H1 (cell line): Measurements from ENCODE around the gene SYNDIG1. TPM values are rescaled to one million over a fixed set of nuclear protein-coding genes. Genes with fewer than 3 reads are reported as not detected.

ENCODE experiments used
- CTCF ChIA-PET: fragments of 300-600 bp; sonication (Branson Sonifier 250); formaldehyde crosslinking; loops from one replicate; lab custom pipeline; 2021; ENCODE audit not compliant: partially characterized antibody; lab: Charles Lee
- POLR2A ChIA-PET: fragments of 300-600 bp; sonication (Branson Sonifier 250); formaldehyde crosslinking; loops from one replicate; lab custom pipeline; 2021; ENCODE audit warnings: inconsistent platforms; ENCODE audit not compliant: partially characterized antibody; lab: Charles Lee
- DNase-seq, 2 experiments: peaks; one replicate each; pipeline versions ENCODE4 v3.0.0 to v3.0.0-alpha.2; 2010 to 2022; ENCODE audit warnings: low spot score in 2 of 2, low read depth in 1 of 2, mixed read lengths in 1 of 2
- FAIRE-seq: peaks from 2 replicates; lab custom pipeline; 2011; peaks lifted over from hg19 to GRCh38; lab: Jason Lieb, UNC
- H2AFZ ChIP-seq: 2 replicates; pipeline ENCODE4 v1.8.1; 2012; ENCODE audit warnings: low read length, inconsistent platforms
- H2AK5ac ChIP-seq: 2 replicates; pipeline ENCODE4 v1.6.1; 2013; ENCODE audit warnings: low read depth, low read length
- H2BK120ac ChIP-seq: replicated peaks from 2 replicates; pipeline ENCODE3; 2013; ENCODE audit warnings: low read depth, low read length, inconsistent platforms
- H2BK12ac ChIP-seq: 2 replicates; pipeline ENCODE4 v1.6.1; 2013; ENCODE audit warnings: low read depth, low read length
- H2BK15ac ChIP-seq: 2 replicates; pipeline ENCODE4 v1.6.1; 2013; ENCODE audit warnings: low read length
- H2BK20ac ChIP-seq: 2 replicates; pipeline ENCODE4 v1.6.1; 2013; ENCODE audit warnings: low read length
- H2BK5ac ChIP-seq: 2 replicates; pipeline ENCODE4 v1.6.1; 2013; ENCODE audit warnings: low read depth, low read length
- H3K14ac ChIP-seq: 2 replicates; pipeline ENCODE4 v1.6.1; 2013; ENCODE audit warnings: inconsistent platforms; ENCODE audit not compliant: insufficient read length
- H3K18ac ChIP-seq: 2 replicates; pipeline ENCODE4 v1.6.1; 2013; ENCODE audit warnings: low read length; ENCODE audit errors: extremely low read depth
- H3K23ac ChIP-seq: 2 replicates; pipeline ENCODE4 v1.6.1; 2013; ENCODE audit warnings: inconsistent platforms; ENCODE audit not compliant: insufficient read length
- H3K23me2 ChIP-seq: 2 replicates; pipeline ENCODE4 v1.6.1; 2013; ENCODE audit warnings: low read depth, low read length
- H3K27ac ChIP-seq: 2 replicates; pipeline ENCODE4 v1.6.1; 2011; ENCODE audit warnings: low read depth, low read length, inconsistent platforms
- H3K27me3 ChIP-seq, 4 experiments: replicated peaks in 1 of 4; 1 replicate in 1 of 4; 2 replicates in 3 of 4; pipeline versions ENCODE4 v1.6.1 to v1.8.1; 2011 to 2013; ENCODE audit warnings: low read length in 3 of 4, mild to moderate bottlenecking in 3 of 4, inconsistent platforms in 2 of 4, mixed read lengths in 2 of 4, moderate library complexity in 1 of 4; ENCODE audit not compliant: control insufficient read depth in 3 of 4, insufficient read depth in 3 of 4; ENCODE audit errors: extremely low read depth in 1 of 4
- H3K36me3 ChIP-seq, 4 experiments: 2 replicates each; pipeline versions ENCODE4 v1.6.1 to v1.8.1; 2011 to 2013; ENCODE audit warnings: mild to moderate bottlenecking in 4 of 4, low read length in 3 of 4, moderate library complexity in 2 of 4, control low read depth in 1 of 4, inconsistent platforms in 1 of 4; ENCODE audit not compliant: insufficient read depth in 4 of 4, control insufficient read depth in 2 of 4
- H3K4ac ChIP-seq: replicated peaks from 2 replicates; pipeline ENCODE3; 2013; ENCODE audit warnings: low read length, low read depth, mixed read lengths, inconsistent platforms; ENCODE audit not compliant: insufficient read length
- H3K4me1 ChIP-seq, 4 experiments: replicated peaks in 1 of 4; 1 replicate in 1 of 4; 2 replicates in 3 of 4; pipeline versions ENCODE4 v1.6.1 to v1.8.1; 2011 to 2013; ENCODE audit warnings: low read length in 3 of 4, inconsistent platforms in 2 of 4, mixed read lengths in 1 of 4; ENCODE audit not compliant: insufficient read depth in 4 of 4, control insufficient read depth in 3 of 4
- H3K4me2 ChIP-seq, 2 experiments: 2 replicates each; pipeline versions ENCODE4 v1.6.1 to v1.8.1; 2011 to 2013; ENCODE audit warnings: low read depth in 2 of 2, low read length in 2 of 2, control low read depth in 1 of 2, inconsistent platforms in 1 of 2, mild to moderate bottlenecking in 1 of 2; ENCODE audit not compliant: insufficient read depth in 1 of 2
- H3K4me3 ChIP-seq, 4 experiments: fragments of 200-600, 300-600 bp in 1 of 4; sonication (generic), shearing (Covaris generic), sonication (Bioruptor Twin) in 1 of 4; 2 replicates each; pipeline versions ENCODE4 v1.5.1 to v1.8.1; 2011 to 2016; ENCODE audit warnings: low read length in 4 of 4, low read depth in 3 of 4, control low read depth in 2 of 4, inconsistent platforms in 2 of 4, mild to moderate bottlenecking in 2 of 4, mixed read lengths in 1 of 4, moderate library complexity in 1 of 4; ENCODE audit not compliant: insufficient read depth in 2 of 4; ENCODE audit errors: extremely low read depth in 1 of 4
- H3K56ac ChIP-seq: replicated peaks from 2 replicates; pipeline ENCODE3; 2013; ENCODE audit warnings: low read depth, mild to moderate bottlenecking, mixed read lengths, low read length, inconsistent platforms; ENCODE audit not compliant: insufficient read length
- H3K79me1 ChIP-seq: 2 replicates; pipeline ENCODE4 v1.6.1; 2013; ENCODE audit warnings: low read depth, low read length, control low read depth
- H3K79me2 ChIP-seq, 2 experiments: 2 replicates each; pipeline versions ENCODE4 v1.6.1 to v1.8.1; 2012 to 2013; ENCODE audit warnings: low read length in 2 of 2, mild to moderate bottlenecking in 2 of 2, inconsistent platforms in 1 of 2; ENCODE audit not compliant: insufficient read depth in 2 of 2, control insufficient read depth in 1 of 2
- H3K9ac ChIP-seq, 4 experiments: replicated peaks in 1 of 4; 1 replicate in 1 of 4; 2 replicates in 3 of 4; pipeline versions ENCODE4 v1.6.1 to v1.8.1; 2011 to 2013; ENCODE audit warnings: low read depth in 3 of 4, low read length in 3 of 4, control low read depth in 2 of 4, mild to moderate bottlenecking in 2 of 4, moderate library complexity in 2 of 4, inconsistent platforms in 1 of 4; ENCODE audit errors: extremely low read depth in 1 of 4
- H3K9me3 ChIP-seq, 2 experiments: 2 replicates each; pipeline versions ENCODE4 v1.6.1 to v1.8.1; 2012 to 2013; ENCODE audit warnings: mild to moderate bottlenecking in 2 of 2, moderate library complexity in 2 of 2, control low read depth in 1 of 2, inconsistent platforms in 1 of 2, low read depth in 1 of 2, low read length in 1 of 2, mixed read lengths in 1 of 2; ENCODE audit not compliant: insufficient read depth in 2 of 2
- H4K20me1 ChIP-seq, 2 experiments: replicated peaks in 1 of 2; 2 replicates each; pipeline versions ENCODE3 to v1.8.1; 2011 to 2013; ENCODE audit warnings: inconsistent platforms in 2 of 2, low read length in 2 of 2, mild to moderate bottlenecking in 1 of 2; ENCODE audit not compliant: insufficient read depth in 2 of 2, control insufficient read depth in 1 of 2
- H4K5ac ChIP-seq: 2 replicates; pipeline ENCODE4 v1.6.1; 2013; ENCODE audit warnings: low read length, low read depth, mixed read lengths, inconsistent platforms; ENCODE audit not compliant: insufficient read length
- H4K8ac ChIP-seq: 2 replicates; pipeline ENCODE4 v1.8.0; 2013; ENCODE audit warnings: mild to moderate bottlenecking, moderate library complexity, low read length, inconsistent platforms; ENCODE audit not compliant: insufficient read depth; ENCODE audit errors: extremely low read depth
- H4K91ac ChIP-seq: replicated peaks from 2 replicates; pipeline ENCODE3; 2013; ENCODE audit warnings: low read length, mixed read lengths, inconsistent platforms; ENCODE audit not compliant: insufficient read length
- BACH1 ChIP-seq: IDR thresholded peaks from 2 replicates; pipeline ENCODE4 v1.6.1; 2012; ENCODE audit warnings: low read length, improper control_type of control experiment
- JUND ChIP-seq: IDR thresholded peaks from 2 replicates; pipeline ENCODE4 v1.6.1; 2011; ENCODE audit warnings: mild to moderate bottlenecking, improper control_type of control experiment, low read length
- MAX ChIP-seq: IDR thresholded peaks from 2 replicates; pipeline ENCODE4 v1.6.1; 2012; ENCODE audit warnings: inconsistent platforms
- POLR2AphosphoS5 ChIP-seq: IDR thresholded peaks from 2 replicates; pipeline ENCODE4 v1.6.1; 2011; ENCODE audit warnings: low read depth, low read length
- POU5F1 ChIP-seq: IDR thresholded peaks from 2 replicates; pipeline ENCODE4 v1.6.1; 2011; ENCODE audit warnings: low read depth, mild to moderate bottlenecking, low read length, moderate library complexity
- SIN3A ChIP-seq, 2 experiments: IDR thresholded peaks in 1 of 2; conservative IDR thresholded peaks in 1 of 2; 2 replicates each; pipeline ENCODE4 v1.6.1; 2011 to 2012; ENCODE audit warnings: low read length in 2 of 2, improper control_type of control experiment in 1 of 2, low read depth in 1 of 2, mild to moderate bottlenecking in 1 of 2
- TAF7 ChIP-seq: optimal IDR thresholded peaks from 2 replicates; pipeline ENCODE3; 2011; ENCODE audit warnings: low read depth, mild to moderate bottlenecking, inconsistent platforms, low read length, moderate library complexity, borderline replicate concordance
- TBP ChIP-seq: IDR thresholded peaks from 2 replicates; pipeline ENCODE4 v1.6.1; 2011; ENCODE audit warnings: low read depth, low read length, improper control_type of control experiment
- WGBS, 2 experiments: shearing (Covaris generic) in 1 of 2; methylation state at CpG; one replicate each; pipeline versions ENCODE4 v1.1.6 to v1.1.7; 2013 to 2015; ENCODE audit warnings: low lambda C conversion rate in 2 of 2, mixed read lengths in 2 of 2, inconsistent platforms in 1 of 2, low coverage in 1 of 2, missing lambda C conversion rate in 1 of 2; ENCODE audit not compliant: insufficient replicate concordance in 2 of 2, insufficient coverage in 1 of 2, insufficient read length in 1 of 2; ENCODE audit errors: extremely low coverage in 1 of 2, missing lambda C conversion rate in 1 of 2; 5-methylcytosine and 5-hydroxymethylcytosine counted together
- polyA plus RNA-seq, 7 experiments: library from polyadenylated mRNA; depleted of rRNA in 3 of 7; stranded (reverse) in 5 of 7; unstranded in 2 of 7; fragments of >200 nt in 5 of 7; fragments of 200-250 nt in 2 of 7; gene quantifications; 1 replicate in 5 of 7; 2 replicates in 1 of 7; 4 replicates in 1 of 7; pipeline versions ENCODE4 v1.2.1 to v1.2.3, GENCODE V29; 2011 to 2013; ENCODE audit warnings: missing spikeins in 2 of 7, mixed read lengths in 2 of 7
- total RNA-seq: library from RNA; stranded (reverse); fragmentation: NEBNext Ultra II Directional; extraction: Animal tissue kit (Norgen Biotek cat#: 25700); gene quantifications from 2 replicates; pipeline ENCODE4 v1.2.1, GENCODE V29; 2021

The SYNDIG1 gene
- total and polyA plus RNA-seq, 2 of the 8 experiments (the other 6 are each of a cell fraction or from before 2014, with no cell fraction given) = 6.5 to 7.8 TPM

GRCh38 chr20:24617757-24618450, 148.5 kb downstream of the SYNDIG1 start:
- no peaks in the 10 kb centered on the region for H3K79me2 ChIP-seq
- no peak overlapping the region for H3K27ac ChIP-seq
- no peaks in the 10 kb centered on the region for H3K36me3 ChIP-seq
- TF ChIP-seq TAF7 (no peak), BACH1 (no peak), TBP (no peak), POLR2AphosphoS5 (no peak), MAX (no peak), JUND (no peak), SIN3A (conservative IDR thresholded peaks at IDR 0.05 in 1 of 2, IDR thresholded peaks at IDR 0.05 in 1 of 2; ENCODE audit: low read depth in 1 of 2, low read length in 2 of 2) (no peak), POU5F1 (no peak)
- H3K9me3 ChIP-seq = no peaks in the 10 kb centered on the region
- H3K4me3 ChIP-seq = no peak overlapping the region
- no peak overlapping the region for H3K9ac ChIP-seq
- H3K4me2 ChIP-seq = no peak overlapping the region
- H3K4me1 ChIP-seq = peaks cover 0 to 5% (median 1%) of the 10 kb centered on the region in 4 experiments; a peak in 3 of 7 replicates
- no peak overlapping the region for H2BK120ac ChIP-seq
- no peak for FAIRE-seq
- no peak overlapping the region for H4K8ac ChIP-seq
- no peaks in the 10 kb centered on the region for H3K27me3 ChIP-seq
- H3K56ac ChIP-seq = no peak overlapping the region
- H2AK5ac ChIP-seq = no peak overlapping the region
- no peak overlapping the region for H3K4ac ChIP-seq
- ChIA-PET POLR2A (no interaction called here), CTCF (interaction anchor here (1.3 to 1.4 kb wide), 2 partner anchors 13 to 57 kb away, joined by 3 to 4 read pairs; no protein-coding TSS in a partner anchor)
- H2AFZ ChIP-seq = no peak overlapping the region
- H3K18ac ChIP-seq = no peak overlapping the region
- no peak overlapping the region for H2BK5ac ChIP-seq
- no peak overlapping the region for H3K14ac ChIP-seq
- H2BK12ac ChIP-seq = no peak overlapping the region
- H2BK15ac ChIP-seq = no peak overlapping the region
- H4K20me1 ChIP-seq = no peaks in the 10 kb centered on the region
- no CpG with 5 or more reads among the region's 21 CpGs for WGBS, 2 experiments
- DNase-seq = no peak
- no peak overlapping the region for H4K91ac ChIP-seq
- no peak overlapping the region for H3K23ac ChIP-seq
- H2BK20ac ChIP-seq = no peak overlapping the region
- no peak overlapping the region for H4K5ac ChIP-seq
- H3K23me2 ChIP-seq = no peaks in the 10 kb centered on the region
- no peaks in the 10 kb centered on the region for H3K79me1 ChIP-seq
